Measurements from ENCODE around the gene MDC1.

GRCh38 chr6:30741789-30742315 is 24.8 kb upstream of the MDC1 start:
- TF ChIP-seq, protein P1, sequence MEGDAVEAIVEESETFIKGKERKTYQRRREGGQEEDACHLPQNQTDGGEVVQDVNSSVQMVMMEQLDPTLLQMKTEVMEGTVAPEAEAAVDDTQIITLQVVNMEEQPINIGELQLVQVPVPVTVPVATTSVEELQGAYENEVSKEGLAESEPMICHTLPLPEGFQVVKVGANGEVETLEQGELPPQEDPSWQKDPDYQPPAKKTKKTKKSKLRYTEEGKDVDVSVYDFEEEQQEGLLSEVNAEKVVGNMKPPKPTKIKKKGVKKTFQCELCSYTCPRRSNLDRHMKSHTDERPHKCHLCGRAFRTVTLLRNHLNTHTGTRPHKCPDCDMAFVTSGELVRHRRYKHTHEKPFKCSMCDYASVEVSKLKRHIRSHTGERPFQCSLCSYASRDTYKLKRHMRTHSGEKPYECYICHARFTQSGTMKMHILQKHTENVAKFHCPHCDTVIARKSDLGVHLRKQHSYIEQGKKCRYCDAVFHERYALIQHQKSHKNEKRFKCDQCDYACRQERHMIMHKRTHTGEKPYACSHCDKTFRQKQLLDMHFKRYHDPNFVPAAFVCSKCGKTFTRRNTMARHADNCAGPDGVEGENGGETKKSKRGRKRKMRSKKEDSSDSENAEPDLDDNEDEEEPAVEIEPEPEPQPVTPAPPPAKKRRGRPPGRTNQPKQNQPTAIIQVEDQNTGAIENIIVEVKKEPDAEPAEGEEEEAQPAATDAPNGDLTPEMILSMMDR (IDR thresholded peaks at IDR 0.05) = no peak
- no peak for TF ChIP-seq POLR2AphosphoS5 (IDR thresholded peaks at IDR 0.05)
- no peak for TF ChIP-seq POLR2A (IDR thresholded peaks at IDR 0.05)
- no peak for TF ChIP-seq EP300 (IDR thresholded peaks at IDR 0.05)

All from gastroesophageal sphincter (tissue), 3 donors.